Measurements from ENCODE around the gene LASP1. TPM values are rescaled to one million over a fixed set of nuclear protein-coding genes. Genes with fewer than 3 reads are reported as not detected.

Gene LASP1
- polyA plus RNA-seq, 1 donor (not counting 4 experiments of a cell fraction or from before 2014, with no cell fraction given) = 88.1 TPM

- Histone ChIP-seq H2AFZ (ENCODE audit: control insufficient read depth, low read length) (peak overlapping the region; percentile 92), H3K79me2 (ENCODE audit: control insufficient read depth, insufficient read depth, low read length) (peaks cover 39% of the 10 kb centered on the region), H3K9me1 (ENCODE audit: control insufficient read depth, extremely low read depth, insufficient read depth, low read length) (no peaks in the 10 kb centered on the region), H4K20me1 (ENCODE audit: control insufficient read depth, extremely low read depth, insufficient read depth, low read length) (no peaks in the 10 kb centered on the region), H3K9me3 (ENCODE audit: control insufficient read depth, low read depth, low read length) (no peaks in the 10 kb centered on the region), H3K27me3 (ENCODE audit: control insufficient read depth, extremely low read depth, insufficient read depth, low read length) (no peaks in the 10 kb centered on the region), H3K9ac (ENCODE audit: control insufficient read depth, extremely low read depth, insufficient read depth, low read length) (peak overlapping the region; percentile 96), H3K4me3 (ENCODE audit: control insufficient read depth in 2 of 3, extremely low read depth in 1 of 3, insufficient read depth in 2 of 3, low read depth in 1 of 3, low read length in 3 of 3) (peak overlapping the region; percentile 98 to 100 (median 99)), H3K36me3 (ENCODE audit: control insufficient read depth in 2 of 2, extremely low read depth in 1 of 2, insufficient read depth in 2 of 2, low read length in 2 of 2) (peaks cover 0 to 3% of the 10 kb centered on the region in 2 experiments), H3K4me2 (ENCODE audit: control insufficient read depth, extremely low read depth, insufficient read depth, low read depth, low read length) (peak overlapping the region; percentile 90), H3K4me1 (ENCODE audit: control insufficient read depth, extremely low read depth, insufficient read depth, low read length) (peaks cover 14% of the 10 kb centered on the region), H3K27ac (ENCODE audit: control insufficient read depth, insufficient read depth, low read length) (peak overlapping the region; percentile 99)
- no peak for TF ChIP-seq CTCF (optimal IDR thresholded peaks at IDR 0.05 in 1 of 3, IDR thresholded peaks at IDR 0.05 in 1 of 3, conservative IDR thresholded peaks at IDR 0.05 in 1 of 3; ENCODE audit: extremely low read depth in 1 of 3, insufficient read depth in 2 of 3, low read length in 3 of 3)
- no peak for TF ChIP-seq EZH2 (IDR thresholded peaks at IDR 0.05; ENCODE audit: low read length)
- dilution Hi-C loops (cut with MboI; ENCODE audit: extremely low pct_ligation_motif_present, low sequenced_read_pairs) = no loop called here
- no peak for DNase-seq (ENCODE audit: low read depth, low spot score)
- no peak for FAIRE-seq
Measured at GRCh38 chr17:38825762-38826247, 44.1 kb upstream of the LASP1 start.

- no peak overlapping the region for H2AFZ ChIP-seq (ENCODE audit: control insufficient read depth, low read length)
- no peak overlapping the region for H3K9ac ChIP-seq (ENCODE audit: control insufficient read depth, extremely low read depth, insufficient read depth, low read length)
- no peak overlapping the region for H3K4me3 ChIP-seq (ENCODE audit: control insufficient read depth in 2 of 3, extremely low read depth in 1 of 3, insufficient read depth in 2 of 3, low read depth in 1 of 3, low read length in 3 of 3)
- DNase-seq (ENCODE audit: low read depth, low spot score) = no peak
- dilution Hi-C loops (cut with MboI; ENCODE audit: extremely low pct_ligation_motif_present, low sequenced_read_pairs) = no loop called here
- peaks cover 2% of the 10 kb centered on the region for H4K20me1 ChIP-seq (ENCODE audit: control insufficient read depth, extremely low read depth, insufficient read depth, low read length)
- TF ChIP-seq CTCF (optimal IDR thresholded peaks at IDR 0.05 in 1 of 3, IDR thresholded peaks at IDR 0.05 in 1 of 3, conservative IDR thresholded peaks at IDR 0.05 in 1 of 3; ENCODE audit: extremely low read depth in 1 of 3, insufficient read depth in 2 of 3, low read length in 3 of 3) = no peak
- TF ChIP-seq EZH2 (IDR thresholded peaks at IDR 0.05; ENCODE audit: low read length) = no peak
- no peaks in the 10 kb centered on the region for H3K9me3 ChIP-seq (ENCODE audit: control insufficient read depth, low read depth, low read length)
- no peaks in the 10 kb centered on the region for H3K79me2 ChIP-seq (ENCODE audit: control insufficient read depth, insufficient read depth, low read length)
- no peak overlapping the region for H3K4me2 ChIP-seq (ENCODE audit: control insufficient read depth, extremely low read depth, insufficient read depth, low read depth, low read length)
- no peaks in the 10 kb centered on the region for H3K4me1 ChIP-seq (ENCODE audit: control insufficient read depth, extremely low read depth, insufficient read depth, low read length)
- H3K9me1 ChIP-seq (ENCODE audit: control insufficient read depth, extremely low read depth, insufficient read depth, low read length) = no peaks in the 10 kb centered on the region
- H3K27ac ChIP-seq (ENCODE audit: control insufficient read depth, insufficient read depth, low read length) = peak overlapping the region; percentile 20
- H3K36me3 ChIP-seq (ENCODE audit: control insufficient read depth in 2 of 2, extremely low read depth in 1 of 2, insufficient read depth in 2 of 2, low read length in 2 of 2) = peaks cover 13 to 16% of the 10 kb centered on the region in 2 experiments
- no peak for FAIRE-seq
- no peaks in the 10 kb centered on the region for H3K27me3 ChIP-seq (ENCODE audit: control insufficient read depth, extremely low read depth, insufficient read depth, low read length)
Measured at GRCh38 chr17:38844261-38844757, 25.5 kb upstream of the LASP1 start.

All from keratinocyte (primary cell).